ENCODE measurements around the gene ERCC6. TPM values are rescaled to one million over a fixed set of nuclear protein-coding genes. Genes with fewer than 3 reads are reported as not detected.

The ERCC6 gene
- total and polyA plus RNA-seq, 2 donors (not counting 3 experiments of a cell fraction or from before 2014, with no cell fraction given) = 15.3 to 39.6 TPM

- Histone ChIP-seq H3K4me1 (ENCODE audit: control insufficient read depth, extremely low read depth, insufficient read depth, low read length) (no peaks in the 10 kb centered on the region), H4K20me1 (replicated peaks; ENCODE audit: control insufficient read depth, extremely low read depth, insufficient read depth, low read length) (no peaks in the 10 kb centered on the region), H3K27me3 (ENCODE audit: control insufficient read depth in 2 of 2, insufficient read depth in 2 of 2, low read length in 2 of 2) (no peaks in the 10 kb centered on the region), H2AFZ (ENCODE audit: low read depth, low read length) (no peak overlapping the region), H3K79me2 (ENCODE audit: control insufficient read depth, insufficient read depth, low read length) (peaks cover 82% of the 10 kb centered on the region), H3K27ac (ENCODE audit: insufficient read depth, low read depth, low read length) (no peak overlapping the region), H3K9ac (replicated peaks; ENCODE audit: extremely low read depth, insufficient read depth, low read length) (no peak overlapping the region), H3K9me1 (replicated peaks; ENCODE audit: control insufficient read depth, extremely low read depth, insufficient read depth, low read length) (no peaks in the 10 kb centered on the region), H3K4me3 (replicated peaks in 1 of 3; ENCODE audit: insufficient read depth in 1 of 3, low read depth in 1 of 3, low read length in 3 of 3) (no peak overlapping the region), H3K4me2 (ENCODE audit: insufficient read depth, low read length) (no peak overlapping the region), H3K9me3 (replicated peaks; ENCODE audit: control insufficient read depth, insufficient read depth, low read length) (no peaks in the 10 kb centered on the region), H3K36me3 (ENCODE audit: control insufficient read depth in 2 of 2, extremely low read depth in 1 of 2, insufficient read depth in 2 of 2, low read length in 2 of 2) (peaks cover 26 to 56% of the 10 kb centered on the region in 2 experiments)
- no TSS peak for BruUV-seq (replicated peaks)
- ChIA-PET CTCF (interaction anchor here (0.8 to 2.5 kb wide), 7 partner anchors 12 to 242 kb away, joined by 3 to 9 read pairs (median 3); partner anchors contain the start of gene ERCC6), POLR2A (no interaction called here)
- DNase-seq (ENCODE audit: low read depth, low spot score) = no peak
- intact Hi-C loops (cut with micrococcal nuclease) (no loop called here), dilution Hi-C loops (cut with MboI; ENCODE audit: extremely low pct_ligation_motif_present, low sequenced_read_pairs) (no loop called here)
- TF ChIP-seq MAX (IDR thresholded peaks at IDR 0.05; ENCODE audit: insufficient read depth, insufficient read length) (no peak), FOS (IDR thresholded peaks at IDR 0.05; ENCODE audit: borderline replicate concordance, insufficient read depth, low read length) (no peak), MYC (IDR thresholded peaks at IDR 0.05; ENCODE audit: low read depth, low read length) (no peak), JUN (IDR thresholded peaks at IDR 0.05; ENCODE audit: borderline replicate concordance, insufficient read depth, insufficient read length, low read depth) (no peak), GATA2 (IDR thresholded peaks at IDR 0.05; ENCODE audit: insufficient read depth, insufficient read length, low read depth, low read length) (no peak), POLR2A (IDR thresholded peaks at IDR 0.05; ENCODE audit: low read depth, low read length) (no peak), POLR2AphosphoS5 (IDR thresholded peaks at IDR 0.05; ENCODE audit: insufficient read depth, low read depth, low read length) (no peak), CTCF (IDR thresholded peaks at IDR 0.05; ENCODE audit: extremely low read depth in 1 of 2, insufficient read depth in 1 of 2, low read depth in 1 of 2, low read length in 2 of 2) (no peak), EZH2 (IDR thresholded peaks at IDR 0.05; ENCODE audit: borderline replicate concordance, low read depth, low read length, severe bottlenecking) (no peak)
- no peak for FAIRE-seq
Measured at GRCh38 chr10:49524496-49524895, 14.4 kb downstream of the ERCC6 start.
